ENCODE results near the gene HTR6. TPM values are rescaled to one million over a fixed set of nuclear protein-coding genes. Genes with fewer than 3 reads are reported as not detected.

Gene HTR6
- polyA plus RNA-seq, 1 donor (not counting 4 experiments of a cell fraction or from before 2014, with no cell fraction given) = not detected

DNA sequence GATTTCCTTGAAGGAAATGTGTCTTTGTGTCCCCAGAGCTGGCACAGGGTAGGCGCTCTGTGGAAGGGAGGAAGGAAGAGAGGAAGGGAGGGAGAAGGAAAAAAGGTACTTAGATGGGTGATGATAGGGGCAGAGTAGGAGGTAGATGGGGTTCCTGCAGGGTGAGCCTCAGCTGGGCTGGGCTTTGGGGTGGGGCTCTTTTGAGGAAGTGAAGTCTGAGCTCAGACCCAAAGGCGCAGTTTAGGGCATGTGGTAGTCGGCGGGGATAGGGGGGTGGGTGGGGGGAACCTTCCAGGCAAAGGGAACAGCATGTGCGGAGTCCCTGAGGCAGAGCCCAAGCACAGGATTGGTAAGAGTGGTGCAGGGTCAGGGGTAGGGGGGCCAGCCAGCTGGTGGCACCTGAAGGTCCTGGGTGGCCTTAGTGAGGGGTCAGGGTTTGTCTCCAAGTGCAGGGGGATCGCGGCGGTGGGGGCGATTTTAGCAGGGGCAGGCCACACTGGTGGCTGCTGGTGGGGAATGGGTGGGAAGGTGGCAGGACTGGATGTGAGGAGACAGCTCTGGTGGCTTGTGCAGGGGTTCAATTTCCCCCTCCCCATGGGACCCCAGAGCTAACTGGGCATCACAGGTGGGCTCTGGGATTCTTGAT, 8.4 kb upstream of the HTR6 start:
- Histone ChIP-seq H3K36me3 (ENCODE audit: control insufficient read depth in 2 of 2, extremely low read depth in 1 of 2, insufficient read depth in 2 of 2, low read length in 2 of 2) (peaks cover 0 to 11% of the 10 kb centered on the region in 2 experiments), H3K79me2 (ENCODE audit: control insufficient read depth, insufficient read depth, low read length) (peaks cover 11% of the 10 kb centered on the region), H3K4me1 (ENCODE audit: control insufficient read depth, extremely low read depth, insufficient read depth, low read length) (peaks cover 27% of the 10 kb centered on the region), H3K9me1 (ENCODE audit: control insufficient read depth, extremely low read depth, insufficient read depth, low read length) (no peaks in the 10 kb centered on the region), H2AFZ (ENCODE audit: control insufficient read depth, low read length) (no peak overlapping the region), H3K9me3 (ENCODE audit: control insufficient read depth, low read depth, low read length) (no peaks in the 10 kb centered on the region), H3K27me3 (ENCODE audit: control insufficient read depth, extremely low read depth, insufficient read depth, low read length) (no peaks in the 10 kb centered on the region), H4K20me1 (ENCODE audit: control insufficient read depth, extremely low read depth, insufficient read depth, low read length) (peaks cover 2% of the 10 kb centered on the region), H3K27ac (ENCODE audit: control insufficient read depth, insufficient read depth, low read length) (no peak overlapping the region), H3K4me3 (ENCODE audit: control insufficient read depth in 2 of 3, extremely low read depth in 1 of 3, insufficient read depth in 2 of 3, low read depth in 1 of 3, low read length in 3 of 3) (no peak overlapping the region), H3K4me2 (ENCODE audit: control insufficient read depth, extremely low read depth, insufficient read depth, low read depth, low read length) (no peak overlapping the region), H3K9ac (ENCODE audit: control insufficient read depth, extremely low read depth, insufficient read depth, low read length) (no peak overlapping the region)
- dilution Hi-C loops (cut with MboI; ENCODE audit: extremely low pct_ligation_motif_present, low sequenced_read_pairs) = no loop called here
- TF ChIP-seq EZH2 (IDR thresholded peaks at IDR 0.05; ENCODE audit: low read length) = no peak
- TF ChIP-seq, protein P1, sequence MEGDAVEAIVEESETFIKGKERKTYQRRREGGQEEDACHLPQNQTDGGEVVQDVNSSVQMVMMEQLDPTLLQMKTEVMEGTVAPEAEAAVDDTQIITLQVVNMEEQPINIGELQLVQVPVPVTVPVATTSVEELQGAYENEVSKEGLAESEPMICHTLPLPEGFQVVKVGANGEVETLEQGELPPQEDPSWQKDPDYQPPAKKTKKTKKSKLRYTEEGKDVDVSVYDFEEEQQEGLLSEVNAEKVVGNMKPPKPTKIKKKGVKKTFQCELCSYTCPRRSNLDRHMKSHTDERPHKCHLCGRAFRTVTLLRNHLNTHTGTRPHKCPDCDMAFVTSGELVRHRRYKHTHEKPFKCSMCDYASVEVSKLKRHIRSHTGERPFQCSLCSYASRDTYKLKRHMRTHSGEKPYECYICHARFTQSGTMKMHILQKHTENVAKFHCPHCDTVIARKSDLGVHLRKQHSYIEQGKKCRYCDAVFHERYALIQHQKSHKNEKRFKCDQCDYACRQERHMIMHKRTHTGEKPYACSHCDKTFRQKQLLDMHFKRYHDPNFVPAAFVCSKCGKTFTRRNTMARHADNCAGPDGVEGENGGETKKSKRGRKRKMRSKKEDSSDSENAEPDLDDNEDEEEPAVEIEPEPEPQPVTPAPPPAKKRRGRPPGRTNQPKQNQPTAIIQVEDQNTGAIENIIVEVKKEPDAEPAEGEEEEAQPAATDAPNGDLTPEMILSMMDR (optimal IDR thresholded peaks at IDR 0.05 in 1 of 3, IDR thresholded peaks at IDR 0.05 in 1 of 3, conservative IDR thresholded peaks at IDR 0.05 in 1 of 3; ENCODE audit: extremely low read depth in 1 of 3, insufficient read depth in 2 of 3, low read length in 3 of 3) = no peak
- DNase-seq (ENCODE audit: low read depth, low spot score) (no peak), FAIRE-seq (no peak)

DNA sequence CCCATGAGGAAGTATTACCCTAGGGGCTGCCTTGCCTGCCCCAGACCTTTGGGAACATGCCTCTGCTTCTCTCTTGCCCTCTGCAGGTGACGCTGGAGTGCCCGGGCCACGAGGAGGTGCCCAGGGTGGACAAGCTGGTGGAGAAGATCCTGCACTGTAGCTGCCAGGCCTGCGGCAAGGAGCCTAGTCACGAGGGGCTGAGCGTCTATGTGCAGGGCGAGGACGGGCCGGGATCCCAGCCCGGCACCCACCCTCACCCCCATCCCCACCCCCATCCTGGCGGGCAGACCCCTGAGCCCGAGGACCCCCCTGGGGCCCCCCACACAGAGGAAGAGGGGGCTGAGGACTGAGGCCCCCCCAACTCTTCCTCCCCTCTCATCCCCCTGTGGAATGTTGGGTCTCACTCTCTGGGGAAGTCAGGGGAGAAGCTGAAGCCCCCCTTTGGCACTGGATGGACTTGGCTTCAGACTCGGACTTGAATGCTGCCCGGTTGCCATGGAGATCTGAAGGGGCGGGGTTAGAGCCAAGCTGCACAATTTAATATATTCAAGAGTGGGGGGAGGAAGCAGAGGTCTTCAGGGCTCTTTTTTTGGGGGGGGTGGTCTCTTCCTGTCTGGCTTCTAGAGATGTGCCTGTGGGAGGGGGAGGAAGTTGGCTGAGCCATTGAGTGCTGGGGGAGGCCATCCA, 7.8 kb upstream of the HTR6 start:
- dilution Hi-C loops (cut with MboI; ENCODE audit: extremely low pct_ligation_motif_present, low sequenced_read_pairs) = no loop called here
- TF ChIP-seq, protein P1 (optimal IDR thresholded peaks at IDR 0.05 in 1 of 3, IDR thresholded peaks at IDR 0.05 in 1 of 3, conservative IDR thresholded peaks at IDR 0.05 in 1 of 3; ENCODE audit: extremely low read depth in 1 of 3, insufficient read depth in 2 of 3, low read length in 3 of 3) = no peak
- TF ChIP-seq EZH2 (IDR thresholded peaks at IDR 0.05; ENCODE audit: low read length) = no peak
- peaks cover 2% of the 10 kb centered on the region for H4K20me1 ChIP-seq (ENCODE audit: control insufficient read depth, extremely low read depth, insufficient read depth, low read length)
- H3K4me3 ChIP-seq (ENCODE audit: control insufficient read depth in 2 of 3, extremely low read depth in 1 of 3, insufficient read depth in 2 of 3, low read depth in 1 of 3, low read length in 3 of 3) = no peak overlapping the region
- FAIRE-seq (no peak), DNase-seq (ENCODE audit: low read depth, low spot score) (no peak)
- H3K36me3 ChIP-seq (ENCODE audit: control insufficient read depth in 2 of 2, extremely low read depth in 1 of 2, insufficient read depth in 2 of 2, low read length in 2 of 2) = peaks cover 0 to 11% of the 10 kb centered on the region in 2 experiments
- no peak overlapping the region for H3K9ac ChIP-seq (ENCODE audit: control insufficient read depth, extremely low read depth, insufficient read depth, low read length)
- peaks cover 9% of the 10 kb centered on the region for H3K79me2 ChIP-seq (ENCODE audit: control insufficient read depth, insufficient read depth, low read length)
- no peak overlapping the region for H3K4me2 ChIP-seq (ENCODE audit: control insufficient read depth, extremely low read depth, insufficient read depth, low read depth, low read length)
- no peak overlapping the region for H3K27ac ChIP-seq (ENCODE audit: control insufficient read depth, insufficient read depth, low read length)
- H3K4me1 ChIP-seq (ENCODE audit: control insufficient read depth, extremely low read depth, insufficient read depth, low read length) = peaks cover 26% of the 10 kb centered on the region
- H3K9me3 ChIP-seq (ENCODE audit: control insufficient read depth, low read depth, low read length) = no peaks in the 10 kb centered on the region
- no peaks in the 10 kb centered on the region for H3K27me3 ChIP-seq (ENCODE audit: control insufficient read depth, extremely low read depth, insufficient read depth, low read length)
- H3K9me1 ChIP-seq (ENCODE audit: control insufficient read depth, extremely low read depth, insufficient read depth, low read length) = no peaks in the 10 kb centered on the region
- H2AFZ ChIP-seq (ENCODE audit: control insufficient read depth, low read length) = no peak overlapping the region

All from keratinocyte (primary cell).